Cardiac fibroblast (primary cell): ENCODE measurements around the gene SLC12A4.
"Not testable (repeated sequence)": the region's sequence is repeated elsewhere in the genome, so short reads cannot be mapped to it uniquely, and the experiment has no call there.

Experiments used
- DNase-seq, 2 donors: peaks; one replicate each; pipeline versions ENCODE4 v3.0.0 to v3.0.0-alpha.2; 2010; ENCODE audit warnings: low read depth in 2 of 2
- H3K4me3 ChIP-seq, 2 donors: replicated peaks in 1 of 2; 1 replicate in 1 of 2; 2 replicates in 1 of 2; pipeline ENCODE4 v1.5.1; 2011; ENCODE audit warnings: low read depth in 2 of 2, low read length in 2 of 2, mild to moderate bottlenecking in 2 of 2, moderate library complexity in 1 of 2
- CTCF ChIP-seq: IDR thresholded peaks from one replicate; pipeline ENCODE4 v1.5.1; 2011; ENCODE audit warnings: low read depth, mild to moderate bottlenecking, low read length, inconsistent platforms

SLC12A4 gene

GRCh38 chr16:67915831-67916723, 52.4 kb downstream of the SLC12A4 start:
- no peak overlapping the region for H3K4me3 ChIP-seq
- no peak for DNase-seq
- TF ChIP-seq CTCF, result no peak

- not testable (repeated sequence) for DNase-seq, H3K4me3 ChIP-seq
These were observed 53.0 kb downstream of the SLC12A4 start for GRCh38 chr16:67915496-67915769.

- H3K4me3 ChIP-seq, result no peak overlapping the region
- DNase-seq, result no peak
- TF ChIP-seq CTCF, result no peak
These were observed 53.5 kb downstream of the SLC12A4 start for GRCh38 chr16:67914758-67915495.

- TF ChIP-seq CTCF, result no peak
- no peak overlapping the region for H3K4me3 ChIP-seq
- DNase-seq, result peak; percentile 39 to 72
These were observed 58.3 kb downstream of the SLC12A4 start for GRCh38 chr16:67910158-67910557.

GRCh38 chr16:67909056-67909742, 59.2 kb downstream of the SLC12A4 start:
- no peak for TF ChIP-seq CTCF
- no peak for DNase-seq
- no peak overlapping the region for H3K4me3 ChIP-seq

GRCh38 chr16:67907397-67908180, 60.8 kb downstream of the SLC12A4 start:
- no peak overlapping the region for H3K4me3 ChIP-seq
- no peak for DNase-seq
- no peak for TF ChIP-seq CTCF
